ENCODE results near the gene OR1D5. TPM values are rescaled to one million over a fixed set of nuclear protein-coding genes. Genes with fewer than 3 reads are reported as not detected.

The OR1D5 gene
- total RNA-seq, 1 experiment from 2014 or later: not detected

DNA sequence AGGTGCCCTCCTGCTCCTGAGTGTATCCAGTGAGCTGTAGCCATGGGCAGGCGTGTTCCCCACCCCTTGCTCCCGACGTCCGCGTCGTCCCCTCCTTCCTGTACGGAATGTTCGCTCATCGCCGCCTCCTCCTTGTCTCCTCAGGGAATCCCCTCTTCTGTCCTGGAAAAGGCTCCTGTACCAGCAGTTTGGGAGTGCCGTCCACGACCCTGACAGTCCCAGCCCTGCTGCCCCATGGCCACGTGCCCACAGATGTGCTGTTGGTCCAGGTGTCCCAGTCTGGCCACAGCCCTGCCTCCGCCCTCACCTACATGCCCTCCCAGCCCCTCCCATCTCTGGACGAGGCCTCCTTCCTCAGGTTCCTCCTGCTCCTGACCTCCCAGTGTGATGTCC is 30.2 kb downstream of the OR1D5 start:
- Histone ChIP-seq H3K4me2 (ENCODE audit: low read length) (no peak overlapping the region), H3K36me3 (ENCODE audit: control insufficient read depth in 1 of 2, insufficient read depth in 2 of 2, low read length in 2 of 2) (peaks cover 7 to 12% of the 10 kb centered on the region in 2 experiments; a peak in 3 of 4 replicates), H2AFZ (ENCODE audit: low read depth, low read length, poor library complexity, severe bottlenecking) (no peak overlapping the region), H3K27me3 (ENCODE audit: insufficient read depth, low read length) (no peaks in the 10 kb centered on the region), H3K9me2 (ENCODE audit: insufficient read depth) (no peaks in the 10 kb centered on the region), H3K4me1 (ENCODE audit: control insufficient read depth in 1 of 2, insufficient read depth in 2 of 2, low read length in 2 of 2) (no peaks in the 10 kb centered on the region), H3K4me3 (replicated peaks in 1 of 2; ENCODE audit: low read depth in 1 of 2, low read length in 2 of 2) (no peak overlapping the region), H4K20me1 (ENCODE audit: insufficient read depth) (no peaks in the 10 kb centered on the region), H3K27ac (ENCODE audit: low read depth, low read length) (no peak overlapping the region), H3K9ac (ENCODE audit: low read length) (no peak overlapping the region), H3K9me3 (ENCODE audit: control insufficient read depth in 1 of 2, insufficient read depth in 1 of 2, low read depth in 1 of 2, low read length in 2 of 2) (no peaks in the 10 kb centered on the region), H3K79me2 (ENCODE audit: insufficient read depth, low read length) (no peaks in the 10 kb centered on the region)
- ATAC-seq: no peak
- ChIA-PET RAD21 (ENCODE audit: low non-redundant PET in 1 of 2, low total read pairs in 2 of 2, uncharacterized antibody in 2 of 2, unreplicated experiment in 2 of 2) (no interaction called here), POLR2A (no interaction called here), CTCF (no interaction called here)
- TF ChIP-seq CEBPB (IDR thresholded peaks at IDR 0.05; ENCODE audit: low read depth) (no peak), RAD21 (IDR thresholded peaks at IDR 0.05; ENCODE audit: low read depth) (no peak), CTCF (IDR thresholded peaks at IDR 0.05 in 2 of 3, conservative IDR thresholded peaks at IDR 0.05 in 1 of 3; ENCODE audit: borderline replicate concordance in 1 of 3, insufficient read depth in 1 of 3, low read depth in 2 of 3, low read length in 2 of 3) (no peak), CBX3 (IDR thresholded peaks at IDR 0.05; ENCODE audit: low read depth) (no peak), JUND (IDR thresholded peaks at IDR 0.05) (no peak), SRF (IDR thresholded peaks at IDR 0.05; ENCODE audit: low read depth) (no peak), EZH2phosphoT487 (IDR thresholded peaks at IDR 0.05; ENCODE audit: borderline replicate concordance) (no peak), SP1 (IDR thresholded peaks at IDR 0.05; ENCODE audit: low read depth) (no peak), POLR2A (IDR thresholded peaks at IDR 0.05; ENCODE audit: borderline replicate concordance, extremely low read depth, insufficient read depth, insufficient read length) (no peak), MAX (IDR thresholded peaks at IDR 0.05) (no peak), POLR2AphosphoS5 (IDR thresholded peaks at IDR 0.05; ENCODE audit: low read depth, low read length) (no peak), FOSL1 (IDR thresholded peaks at IDR 0.05; ENCODE audit: low read depth) (no peak), TCF7L2 (IDR thresholded peaks at IDR 0.05; ENCODE audit: borderline replicate concordance, extremely low read depth, insufficient read depth, insufficient read length) (no peak), YY1 (IDR thresholded peaks at IDR 0.05; ENCODE audit: extremely low read depth, insufficient replicate concordance, low read depth, low read length) (no peak), ZFX (IDR thresholded peaks at IDR 0.05) (no peak), ZNF274 (IDR thresholded peaks at IDR 0.05; ENCODE audit: low read depth, low read length) (no peak), EZH2 (IDR thresholded peaks at IDR 0.05) (no peak)
- TF ChIP-seq, protein P1, sequence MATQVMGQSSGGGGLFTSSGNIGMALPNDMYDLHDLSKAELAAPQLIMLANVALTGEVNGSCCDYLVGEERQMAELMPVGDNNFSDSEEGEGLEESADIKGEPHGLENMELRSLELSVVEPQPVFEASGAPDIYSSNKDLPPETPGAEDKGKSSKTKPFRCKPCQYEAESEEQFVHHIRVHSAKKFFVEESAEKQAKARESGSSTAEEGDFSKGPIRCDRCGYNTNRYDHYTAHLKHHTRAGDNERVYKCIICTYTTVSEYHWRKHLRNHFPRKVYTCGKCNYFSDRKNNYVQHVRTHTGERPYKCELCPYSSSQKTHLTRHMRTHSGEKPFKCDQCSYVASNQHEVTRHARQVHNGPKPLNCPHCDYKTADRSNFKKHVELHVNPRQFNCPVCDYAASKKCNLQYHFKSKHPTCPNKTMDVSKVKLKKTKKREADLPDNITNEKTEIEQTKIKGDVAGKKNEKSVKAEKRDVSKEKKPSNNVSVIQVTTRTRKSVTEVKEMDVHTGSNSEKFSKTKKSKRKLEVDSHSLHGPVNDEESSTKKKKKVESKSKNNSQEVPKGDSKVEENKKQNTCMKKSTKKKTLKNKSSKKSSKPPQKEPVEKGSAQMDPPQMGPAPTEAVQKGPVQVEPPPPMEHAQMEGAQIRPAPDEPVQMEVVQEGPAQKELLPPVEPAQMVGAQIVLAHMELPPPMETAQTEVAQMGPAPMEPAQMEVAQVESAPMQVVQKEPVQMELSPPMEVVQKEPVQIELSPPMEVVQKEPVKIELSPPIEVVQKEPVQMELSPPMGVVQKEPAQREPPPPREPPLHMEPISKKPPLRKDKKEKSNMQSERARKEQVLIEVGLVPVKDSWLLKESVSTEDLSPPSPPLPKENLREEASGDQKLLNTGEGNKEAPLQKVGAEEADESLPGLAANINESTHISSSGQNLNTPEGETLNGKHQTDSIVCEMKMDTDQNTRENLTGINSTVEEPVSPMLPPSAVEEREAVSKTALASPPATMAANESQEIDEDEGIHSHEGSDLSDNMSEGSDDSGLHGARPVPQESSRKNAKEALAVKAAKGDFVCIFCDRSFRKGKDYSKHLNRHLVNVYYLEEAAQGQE (IDR thresholded peaks at IDR 0.05; ENCODE audit: low read depth): no peak
- TF ChIP-seq, protein P2, sequence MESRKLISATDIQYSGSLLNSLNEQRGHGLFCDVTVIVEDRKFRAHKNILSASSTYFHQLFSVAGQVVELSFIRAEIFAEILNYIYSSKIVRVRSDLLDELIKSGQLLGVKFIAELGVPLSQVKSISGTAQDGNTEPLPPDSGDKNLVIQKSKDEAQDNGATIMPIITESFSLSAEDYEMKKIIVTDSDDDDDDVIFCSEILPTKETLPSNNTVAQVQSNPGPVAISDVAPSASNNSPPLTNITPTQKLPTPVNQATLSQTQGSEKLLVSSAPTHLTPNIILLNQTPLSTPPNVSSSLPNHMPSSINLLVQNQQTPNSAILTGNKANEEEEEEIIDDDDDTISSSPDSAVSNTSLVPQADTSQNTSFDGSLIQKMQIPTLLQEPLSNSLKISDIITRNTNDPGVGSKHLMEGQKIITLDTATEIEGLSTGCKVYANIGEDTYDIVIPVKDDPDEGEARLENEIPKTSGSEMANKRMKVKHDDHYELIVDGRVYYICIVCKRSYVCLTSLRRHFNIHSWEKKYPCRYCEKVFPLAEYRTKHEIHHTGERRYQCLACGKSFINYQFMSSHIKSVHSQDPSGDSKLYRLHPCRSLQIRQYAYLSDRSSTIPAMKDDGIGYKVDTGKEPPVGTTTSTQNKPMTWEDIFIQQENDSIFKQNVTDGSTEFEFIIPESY (IDR thresholded peaks at IDR 0.05; ENCODE audit: extremely low read depth, insufficient replicate concordance, low read length): no peak
- intact Hi-C loops (cut with micrococcal nuclease): no loop called here
- no TSS peak for BruUV-seq (replicated peaks)
- DNase-seq (ENCODE audit: low read depth, low spot score): no peak
